ENCODE data around the gene BTG1.

The BTG1 gene

DNA sequence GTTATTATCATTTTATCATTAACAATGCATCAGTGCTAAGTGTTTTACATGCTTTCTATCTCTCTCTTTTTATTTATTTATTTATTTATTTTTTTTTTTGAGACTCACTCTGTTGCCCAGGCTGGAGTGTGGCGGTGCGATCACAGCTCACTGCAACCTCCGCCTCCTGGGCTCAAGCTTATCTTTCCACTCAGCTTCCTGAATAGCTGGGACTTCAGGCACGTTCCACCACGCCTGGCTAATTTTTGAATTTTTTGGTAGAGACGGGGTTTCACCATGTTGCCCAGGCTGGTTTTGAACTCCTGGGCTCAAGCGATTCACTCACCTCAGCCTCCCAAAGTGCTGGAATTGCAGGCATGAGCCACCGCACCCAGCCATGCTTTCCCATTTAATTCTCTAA, 3.9 kb upstream of the BTG1 start:
- peaks cover 5% of the 10 kb centered on the region for H4K20me1 ChIP-seq (ENCODE audit: insufficient read depth, low read length, poor library complexity, severe bottlenecking)
- no peaks in the 10 kb centered on the region for H3F3A ChIP-seq (ENCODE audit: low read depth)
- TF ChIP-seq EZH2phosphoT487 (IDR thresholded peaks at IDR 0.05; ENCODE audit: borderline replicate concordance), result no peak
- TF ChIP-seq, protein P1, sequence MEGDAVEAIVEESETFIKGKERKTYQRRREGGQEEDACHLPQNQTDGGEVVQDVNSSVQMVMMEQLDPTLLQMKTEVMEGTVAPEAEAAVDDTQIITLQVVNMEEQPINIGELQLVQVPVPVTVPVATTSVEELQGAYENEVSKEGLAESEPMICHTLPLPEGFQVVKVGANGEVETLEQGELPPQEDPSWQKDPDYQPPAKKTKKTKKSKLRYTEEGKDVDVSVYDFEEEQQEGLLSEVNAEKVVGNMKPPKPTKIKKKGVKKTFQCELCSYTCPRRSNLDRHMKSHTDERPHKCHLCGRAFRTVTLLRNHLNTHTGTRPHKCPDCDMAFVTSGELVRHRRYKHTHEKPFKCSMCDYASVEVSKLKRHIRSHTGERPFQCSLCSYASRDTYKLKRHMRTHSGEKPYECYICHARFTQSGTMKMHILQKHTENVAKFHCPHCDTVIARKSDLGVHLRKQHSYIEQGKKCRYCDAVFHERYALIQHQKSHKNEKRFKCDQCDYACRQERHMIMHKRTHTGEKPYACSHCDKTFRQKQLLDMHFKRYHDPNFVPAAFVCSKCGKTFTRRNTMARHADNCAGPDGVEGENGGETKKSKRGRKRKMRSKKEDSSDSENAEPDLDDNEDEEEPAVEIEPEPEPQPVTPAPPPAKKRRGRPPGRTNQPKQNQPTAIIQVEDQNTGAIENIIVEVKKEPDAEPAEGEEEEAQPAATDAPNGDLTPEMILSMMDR (conservative IDR thresholded peaks at IDR 0.05; ENCODE audit: low read length), result no peak
- no peak overlapping the region for H3K4me2 ChIP-seq (ENCODE audit: low read depth, low read length, poor library complexity, severe bottlenecking)
- no peaks in the 10 kb centered on the region for H3K9me2 ChIP-seq (replicated peaks; ENCODE audit: low read depth, low read length)
- no peak overlapping the region for H3K9ac ChIP-seq (ENCODE audit: low read depth, low read length, poor library complexity, severe bottlenecking)
- peaks cover 9% of the 10 kb centered on the region for H3K4me1 ChIP-seq (ENCODE audit: insufficient read depth, low read length, poor library complexity, severe bottlenecking)
- peaks cover 10% of the 10 kb centered on the region for H3K79me2 ChIP-seq (ENCODE audit: insufficient read depth, low read length)
- H3K9me3 ChIP-seq (ENCODE audit: insufficient read depth, low read depth, low read length), result no peaks in the 10 kb centered on the region
- peaks cover 5% of the 10 kb centered on the region for H3K27me3 ChIP-seq (ENCODE audit: insufficient read depth, low read length, poor library complexity, severe bottlenecking)
- H3K4me3 ChIP-seq (ENCODE audit: low read length, poor library complexity, severe bottlenecking), result no peak overlapping the region
- H3K36me3 ChIP-seq (ENCODE audit: insufficient read depth, low read length), result no peaks in the 10 kb centered on the region
- H2AFZ ChIP-seq (ENCODE audit: low read length), result no peak overlapping the region

DNA sequence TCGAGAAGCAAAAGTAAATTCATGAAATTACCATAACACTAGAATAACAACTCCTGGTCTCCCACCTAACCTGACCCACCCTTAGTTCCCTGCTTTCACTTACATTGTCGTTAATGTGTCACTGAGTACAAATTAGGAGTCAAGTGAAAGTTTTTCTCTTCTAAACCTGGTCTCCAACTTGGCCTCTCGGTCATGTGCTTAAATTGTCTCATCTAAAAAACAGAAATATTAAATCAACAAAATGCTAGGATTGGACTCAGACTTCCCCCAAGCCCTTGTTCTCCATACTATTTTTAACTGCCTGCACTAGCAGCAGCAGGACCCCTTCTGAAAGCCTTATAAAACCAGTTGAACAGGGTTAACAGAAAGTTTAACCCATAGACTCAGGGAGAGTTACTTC, 1.8 kb upstream of the BTG1 start:
- H3K9ac ChIP-seq (ENCODE audit: low read depth, low read length, poor library complexity, severe bottlenecking), result peak overlapping the region; percentile 77
- H3K4me2 ChIP-seq (ENCODE audit: low read depth, low read length, poor library complexity, severe bottlenecking), result peak overlapping the region; percentile 88
- H3K4me3 ChIP-seq (ENCODE audit: low read length, poor library complexity, severe bottlenecking), result no peak overlapping the region
- H3K36me3 ChIP-seq (ENCODE audit: insufficient read depth, low read length), result peaks cover 10% of the 10 kb centered on the region; the same call in 1 of the 2 replicates
- H2AFZ ChIP-seq (ENCODE audit: low read length), result no peak overlapping the region
- TF ChIP-seq, protein P1 (conservative IDR thresholded peaks at IDR 0.05; ENCODE audit: low read length), result no peak
- no peak for TF ChIP-seq EZH2phosphoT487 (IDR thresholded peaks at IDR 0.05; ENCODE audit: borderline replicate concordance)
- peaks cover 5% of the 10 kb centered on the region for H3K27me3 ChIP-seq (ENCODE audit: insufficient read depth, low read length, poor library complexity, severe bottlenecking)
- H3F3A ChIP-seq (ENCODE audit: low read depth), result no peaks in the 10 kb centered on the region
- H3K9me2 ChIP-seq (replicated peaks; ENCODE audit: low read depth, low read length), result no peaks in the 10 kb centered on the region
- H3K9me3 ChIP-seq (ENCODE audit: insufficient read depth, low read depth, low read length), result no peaks in the 10 kb centered on the region
- H3K79me2 ChIP-seq (ENCODE audit: insufficient read depth, low read length), result peaks cover 31% of the 10 kb centered on the region
- peaks cover 25% of the 10 kb centered on the region for H4K20me1 ChIP-seq (ENCODE audit: insufficient read depth, low read length, poor library complexity, severe bottlenecking)
- H3K4me1 ChIP-seq (ENCODE audit: insufficient read depth, low read length, poor library complexity, severe bottlenecking), result peaks cover 24% of the 10 kb centered on the region

DNA sequence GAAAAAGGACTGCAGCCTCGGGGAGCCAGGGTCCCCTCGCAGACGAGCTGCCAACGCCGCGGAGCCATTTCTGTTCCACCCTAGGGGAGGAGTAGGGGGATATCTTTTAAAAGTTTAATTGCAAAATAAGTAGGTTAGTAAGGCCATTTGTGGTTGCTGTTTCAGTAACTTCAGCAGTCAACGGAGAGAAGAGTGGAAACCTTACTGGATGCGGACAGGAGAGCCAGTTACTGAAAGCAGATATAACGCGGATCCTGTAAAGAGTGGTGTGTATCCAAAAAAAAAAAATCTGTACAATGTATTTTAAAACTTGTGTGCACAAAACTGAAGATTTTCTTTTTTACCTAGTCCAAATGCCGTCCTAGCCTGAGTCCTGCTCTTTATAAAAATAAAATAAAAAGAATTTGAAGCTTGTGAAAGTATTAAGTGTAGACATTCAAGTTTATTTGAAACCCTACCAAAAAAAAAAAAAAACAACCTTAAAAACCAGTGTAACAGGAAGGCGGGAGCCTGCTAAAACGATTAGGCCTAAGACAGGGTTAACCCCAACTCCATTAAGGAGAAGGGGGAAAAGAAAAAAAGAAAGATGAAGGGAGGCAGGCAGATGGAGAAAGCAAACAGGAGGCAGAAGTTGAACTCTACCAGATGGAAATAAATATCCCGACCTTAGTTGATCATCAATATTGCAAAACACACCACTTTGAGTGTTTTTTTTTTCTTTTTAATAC, 1.0 kb upstream of the BTG1 start:
- no peaks in the 10 kb centered on the region for H3K9me2 ChIP-seq (replicated peaks; ENCODE audit: low read depth, low read length)
- no peak for TF ChIP-seq EZH2phosphoT487 (IDR thresholded peaks at IDR 0.05; ENCODE audit: borderline replicate concordance)
- H3K27me3 ChIP-seq (ENCODE audit: insufficient read depth, low read length, poor library complexity, severe bottlenecking), result peaks cover 5% of the 10 kb centered on the region
- H3K9ac ChIP-seq (ENCODE audit: low read depth, low read length, poor library complexity, severe bottlenecking), result peak overlapping the region; percentile 77
- peak overlapping the region; percentile 97 for H3K4me3 ChIP-seq (ENCODE audit: low read length, poor library complexity, severe bottlenecking)
- H3K36me3 ChIP-seq (ENCODE audit: insufficient read depth, low read length), result peaks cover 13% of the 10 kb centered on the region; the same call in 1 of the 2 replicates
- H4K20me1 ChIP-seq (ENCODE audit: insufficient read depth, low read length, poor library complexity, severe bottlenecking), result peaks cover 34% of the 10 kb centered on the region
- no peaks in the 10 kb centered on the region for H3K9me3 ChIP-seq (ENCODE audit: insufficient read depth, low read depth, low read length)
- H3F3A ChIP-seq (ENCODE audit: low read depth), result no peaks in the 10 kb centered on the region
- H2AFZ ChIP-seq (ENCODE audit: low read length), result peak overlapping the region; percentile 95
- peaks cover 28% of the 10 kb centered on the region for H3K4me1 ChIP-seq (ENCODE audit: insufficient read depth, low read length, poor library complexity, severe bottlenecking)
- H3K79me2 ChIP-seq (ENCODE audit: insufficient read depth, low read length), result peaks cover 39% of the 10 kb centered on the region
- H3K4me2 ChIP-seq (ENCODE audit: low read depth, low read length, poor library complexity, severe bottlenecking), result peak overlapping the region; percentile 88

DNA sequence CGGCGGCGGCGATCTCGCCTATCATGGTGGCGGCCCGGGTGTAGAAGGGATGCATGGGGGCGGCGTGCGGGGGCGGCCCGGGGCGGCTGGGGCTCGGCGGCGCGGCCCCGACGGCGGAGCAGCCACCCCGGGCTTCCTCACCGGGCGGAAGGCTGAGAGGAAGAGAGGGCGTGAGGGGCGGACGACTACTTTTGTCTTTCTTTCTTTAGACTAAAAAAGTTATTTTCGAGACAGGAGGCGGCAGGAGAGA, 240 bp downstream of the BTG1 start:
- H3K79me2 ChIP-seq (ENCODE audit: insufficient read depth, low read length), result peaks cover 52% of the 10 kb centered on the region
- peaks cover 5% of the 10 kb centered on the region for H3K27me3 ChIP-seq (ENCODE audit: insufficient read depth, low read length, poor library complexity, severe bottlenecking)
- H3K4me1 ChIP-seq (ENCODE audit: insufficient read depth, low read length, poor library complexity, severe bottlenecking), result peaks cover 30% of the 10 kb centered on the region
- peak overlapping the region; percentile 92 for H3K9ac ChIP-seq (ENCODE audit: low read depth, low read length, poor library complexity, severe bottlenecking)
- H3K9me3 ChIP-seq (ENCODE audit: insufficient read depth, low read depth, low read length), result no peaks in the 10 kb centered on the region
- peak overlapping the region; percentile 97 for H3K4me3 ChIP-seq (ENCODE audit: low read length, poor library complexity, severe bottlenecking)
- H3K36me3 ChIP-seq (ENCODE audit: insufficient read depth, low read length), result peaks cover 13% of the 10 kb centered on the region; the same call in 1 of the 2 replicates
- H3F3A ChIP-seq (ENCODE audit: low read depth), result no peaks in the 10 kb centered on the region
- no peak overlapping the region for H2AFZ ChIP-seq (ENCODE audit: low read length)
- H3K4me2 ChIP-seq (ENCODE audit: low read depth, low read length, poor library complexity, severe bottlenecking), result peak overlapping the region; percentile 95
- peaks cover 46% of the 10 kb centered on the region for H4K20me1 ChIP-seq (ENCODE audit: insufficient read depth, low read length, poor library complexity, severe bottlenecking)
- no peaks in the 10 kb centered on the region for H3K9me2 ChIP-seq (replicated peaks; ENCODE audit: low read depth, low read length)
- TF ChIP-seq, protein P1 (conservative IDR thresholded peaks at IDR 0.05; ENCODE audit: low read length), result no peak
- TF ChIP-seq EZH2phosphoT487 (IDR thresholded peaks at IDR 0.05; ENCODE audit: borderline replicate concordance), result no peak

Data from Loucy (cell line).